NCI-H2107 treated with DMSO at 0.1 percent for 48 hours (cell line): Measurements from ENCODE around the gene NADSYN1.

Experiments
- DNase-seq: peaks from one replicate; lab custom pipeline; 2025; ENCODE audit not compliant: unreplicated experiment; lab: John Stamatoyannopoulos, UW

NADSYN1 gene

DNA sequence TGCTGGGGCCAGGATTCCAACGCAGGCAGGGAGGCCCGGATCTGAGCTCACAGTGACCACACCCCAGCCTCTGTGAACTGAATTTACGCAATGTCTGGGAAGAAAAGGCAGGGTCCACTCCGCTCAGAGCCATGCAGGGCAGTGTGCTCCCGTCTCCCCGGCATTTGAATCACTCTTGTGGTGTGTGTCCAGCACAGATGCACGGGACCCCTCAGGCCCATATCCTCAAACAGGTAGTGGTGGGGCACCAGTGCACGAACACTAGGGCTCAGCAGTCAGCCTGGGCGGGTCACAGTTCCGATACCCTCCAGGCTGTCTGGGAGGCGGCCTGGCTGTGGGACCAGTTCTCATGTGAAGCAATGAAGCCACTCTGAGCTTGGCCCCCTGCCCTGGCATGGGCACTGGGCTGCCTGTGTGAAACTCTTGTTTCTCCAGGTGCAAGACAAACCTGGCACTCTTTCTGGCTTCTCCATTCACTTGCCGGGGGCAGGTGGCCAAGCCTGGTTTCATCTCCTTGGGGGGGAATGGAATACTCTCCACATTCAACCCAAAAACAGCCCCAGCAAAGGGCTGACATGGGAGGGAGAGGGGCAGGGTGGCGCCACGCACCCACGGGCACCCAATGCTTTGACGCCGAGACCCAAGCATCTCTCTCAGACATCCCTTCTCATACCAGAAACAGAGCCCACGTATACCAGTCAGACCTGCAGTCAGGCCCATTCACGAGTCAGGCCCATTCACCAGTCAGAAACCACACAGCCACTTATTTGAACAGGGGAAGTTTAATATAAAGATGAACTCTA is 19.2 kb upstream of the NADSYN1 start:
- DNase-seq = no peak

DNA sequence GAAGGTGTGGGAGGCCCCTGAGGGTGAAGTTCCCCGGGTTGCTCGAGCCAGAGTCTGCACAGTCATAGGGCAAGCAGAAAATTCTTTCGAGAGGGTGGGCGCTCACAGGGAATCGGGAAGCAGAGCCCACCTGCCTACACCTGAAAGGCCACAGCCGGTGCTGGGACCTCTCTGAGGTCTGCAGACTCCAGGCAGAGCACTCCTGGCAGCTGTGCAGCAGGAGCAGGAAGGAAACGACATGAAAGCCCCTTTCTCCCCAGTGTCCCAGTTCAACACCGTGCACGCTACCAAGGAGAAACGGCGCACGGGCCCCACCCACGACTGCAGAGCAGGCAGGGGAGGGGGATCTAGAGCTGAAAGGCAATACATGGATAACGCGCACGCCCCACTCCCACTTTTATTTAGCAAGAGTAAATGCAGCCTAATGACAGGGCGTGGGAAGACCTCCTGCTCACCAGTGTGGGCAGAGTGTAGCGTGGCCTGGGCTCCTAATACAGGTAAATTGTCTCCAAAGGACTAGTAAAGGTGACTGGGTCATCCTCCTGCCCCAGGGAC is 18.4 kb upstream of the NADSYN1 start:
- no peak for DNase-seq

DNA sequence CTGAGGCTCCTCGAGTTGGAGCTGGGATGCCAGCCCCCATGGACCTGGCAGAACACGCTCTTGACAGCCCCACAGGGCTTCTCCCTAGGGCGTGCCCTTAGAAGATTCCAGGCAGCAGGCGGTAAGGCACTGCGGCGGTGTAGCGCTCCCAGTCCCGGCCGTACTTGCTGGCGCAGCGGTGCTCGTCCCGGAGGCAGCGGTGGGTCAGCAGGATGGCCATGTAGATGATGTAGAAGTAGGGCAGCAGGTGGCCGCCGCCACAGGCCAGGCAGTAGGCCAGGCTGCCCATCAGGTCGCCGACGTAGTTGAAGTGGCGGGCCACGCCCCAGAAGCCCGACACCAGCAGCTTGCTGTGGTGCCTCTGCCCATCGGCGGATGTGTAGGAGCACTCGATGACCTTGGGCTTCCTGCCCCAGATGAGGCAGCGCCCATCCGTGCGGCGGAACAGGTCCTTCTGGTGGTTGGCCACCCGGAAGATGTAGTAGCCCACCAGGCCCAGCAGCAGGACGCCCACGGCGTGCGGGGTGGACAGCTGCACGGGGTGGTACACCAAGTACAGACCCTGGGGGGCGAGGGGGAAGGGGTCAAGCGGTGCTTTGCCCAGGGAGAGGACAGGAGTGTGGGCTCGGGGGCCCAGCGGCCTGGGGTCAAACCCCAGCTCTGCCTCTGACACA is 17.6 kb upstream of the NADSYN1 start:
- DNase-seq = no peak

DNA sequence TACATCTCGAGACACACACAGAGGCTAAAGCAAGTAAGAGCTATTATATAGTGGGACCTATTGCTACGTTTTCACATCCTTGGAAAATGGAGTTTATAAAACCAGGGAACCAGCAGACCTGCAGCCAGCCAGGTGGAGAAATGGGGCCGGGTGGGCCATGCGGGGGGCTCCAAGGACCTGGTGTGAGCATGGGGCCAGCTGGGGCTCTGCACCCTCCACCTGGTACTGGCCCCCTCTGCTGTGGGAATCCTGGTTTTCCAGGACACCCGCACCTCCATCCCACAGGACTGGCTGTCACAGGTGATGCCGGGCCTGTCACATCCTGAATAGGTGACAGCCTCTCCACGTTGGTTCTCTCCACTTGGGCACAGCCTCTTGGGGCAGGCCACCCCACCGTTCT is 16.1 kb upstream of the NADSYN1 start:
- no peak for DNase-seq

DNA sequence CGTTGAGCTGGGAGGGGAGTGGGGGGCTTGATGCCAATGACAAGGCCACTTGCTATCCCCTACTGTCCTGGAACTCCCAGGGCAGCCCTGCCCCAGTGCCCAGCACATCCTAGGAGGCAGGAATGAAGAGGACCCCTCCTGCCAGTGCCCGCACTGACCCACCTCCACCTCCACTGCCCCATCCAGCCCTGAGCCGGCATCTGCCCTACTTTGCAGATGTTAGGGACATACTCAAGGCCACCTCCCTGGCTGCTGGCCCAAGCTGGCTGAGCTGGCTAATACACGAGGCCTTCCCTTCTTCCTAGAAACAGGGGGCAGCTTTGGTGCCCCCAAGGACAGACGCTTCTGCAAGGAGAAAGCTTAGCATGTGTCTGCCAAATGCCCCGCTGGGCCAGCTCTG is 15.6 kb upstream of the NADSYN1 start:
- no peak for DNase-seq

DNA sequence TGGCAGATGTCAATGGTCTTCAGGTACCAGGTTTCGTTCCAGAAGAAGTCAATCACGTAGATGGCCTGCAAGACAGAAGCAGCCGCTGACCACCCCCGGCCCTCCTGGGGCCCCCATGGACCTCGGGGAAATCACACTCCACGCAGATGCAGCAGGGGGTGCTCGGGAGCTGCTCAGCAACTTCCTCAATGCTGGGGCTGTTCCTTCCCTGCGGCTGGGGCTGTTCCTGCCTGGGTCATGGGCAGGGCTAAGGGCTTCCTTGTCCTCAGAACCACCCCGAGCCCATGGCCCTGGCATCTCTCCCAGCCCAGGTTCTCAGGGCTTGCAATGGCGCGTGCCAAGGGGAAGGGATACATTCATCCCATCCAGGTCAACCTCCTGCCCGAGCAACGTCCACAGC is 15.1 kb upstream of the NADSYN1 start:
- no peak for DNase-seq

DNA sequence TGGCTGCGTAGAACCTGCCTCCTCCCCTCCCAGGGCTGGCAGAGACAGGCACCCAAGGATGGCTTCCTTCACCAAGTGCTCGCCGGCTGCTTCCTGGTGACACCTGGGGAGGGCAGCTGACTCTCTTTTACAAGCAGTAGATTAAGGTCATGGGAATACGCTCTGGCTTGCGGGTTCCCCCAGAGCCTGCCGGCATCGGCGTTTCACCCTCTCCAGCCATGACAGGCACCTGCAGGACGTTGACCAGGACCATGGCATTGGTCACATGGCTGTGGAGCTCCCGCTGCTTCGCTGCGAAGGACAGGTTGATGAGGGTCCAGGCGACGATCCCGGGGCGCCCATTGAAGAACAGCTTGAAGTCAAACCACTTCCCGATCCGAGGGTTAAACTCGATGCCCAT is 14.4 kb upstream of the NADSYN1 start:
- DNase-seq = no peak

DNA sequence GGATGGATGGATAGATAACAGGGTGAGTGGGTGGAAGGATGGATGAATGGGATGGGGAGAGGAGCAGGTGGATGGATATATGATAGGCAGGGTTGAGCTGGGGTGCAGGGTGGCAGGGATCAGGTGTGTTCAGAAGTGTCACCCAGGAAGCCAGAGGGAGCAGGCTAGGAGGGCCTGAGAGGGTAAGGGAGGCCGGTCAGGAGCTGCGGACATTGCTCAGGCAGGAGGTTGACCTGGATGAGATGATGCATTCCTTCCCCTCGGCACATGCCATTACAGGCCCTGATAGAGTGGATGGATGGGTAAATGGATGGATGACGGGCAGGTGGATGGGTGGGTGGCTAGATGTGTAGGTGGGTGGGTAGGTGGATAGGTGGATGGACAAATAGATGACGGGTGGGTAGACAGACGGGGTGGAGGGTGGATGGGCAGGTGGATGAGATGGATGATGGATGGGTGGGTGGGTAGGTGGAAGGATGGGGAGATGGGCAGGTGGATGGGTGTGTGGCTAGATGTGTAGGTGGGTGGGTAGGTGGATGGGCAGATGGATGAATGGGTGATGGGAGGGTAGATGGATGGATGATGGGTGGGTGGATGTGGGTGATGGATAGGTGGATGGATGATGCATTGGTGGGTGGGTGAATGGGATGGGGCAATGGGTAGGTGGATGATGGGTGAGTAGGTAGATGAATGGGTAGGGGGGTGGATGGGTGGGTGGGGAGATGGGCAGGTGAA is 12.8 kb upstream of the NADSYN1 start:
- DNase-seq = no peak

DNA sequence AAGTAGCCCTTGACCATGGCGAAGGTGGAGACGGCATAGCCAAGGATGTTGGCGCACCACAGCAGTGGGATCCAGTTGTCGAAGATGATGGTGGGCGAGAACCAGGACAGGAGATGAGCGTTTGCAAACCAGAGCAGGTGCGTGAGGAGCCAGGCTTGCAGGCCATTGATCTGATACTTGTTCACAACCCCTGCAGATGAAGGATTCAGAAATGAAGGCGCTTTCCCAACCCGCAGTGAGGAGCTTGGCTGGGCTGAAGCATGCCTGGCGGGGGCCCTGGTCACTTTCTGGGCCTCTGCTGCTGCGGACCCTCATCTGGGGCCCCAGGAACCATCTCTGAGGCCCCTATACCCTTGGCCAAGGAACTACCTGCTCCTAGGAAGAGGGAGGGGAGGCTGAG is 11.8 kb upstream of the NADSYN1 start:
- no peak for DNase-seq

DNA sequence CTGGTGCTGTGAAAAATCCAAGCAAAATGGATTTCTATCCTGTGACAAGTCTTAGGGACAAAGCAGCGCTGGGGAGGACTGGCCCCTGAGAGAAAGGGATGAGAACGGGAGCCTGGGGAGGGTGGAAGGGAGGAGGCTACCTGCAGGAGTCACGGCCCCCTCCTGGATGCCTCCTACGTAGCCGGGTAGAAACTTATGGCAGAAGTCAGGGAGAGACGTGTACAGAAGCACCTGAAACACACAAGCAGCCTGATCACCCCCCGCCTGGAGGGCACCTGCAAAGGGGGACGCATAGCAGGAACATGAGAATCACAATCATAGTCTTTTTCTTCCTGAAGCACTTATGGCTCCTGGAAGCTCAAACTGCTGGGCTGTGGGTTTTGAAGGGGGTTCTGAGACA is 10.9 kb upstream of the NADSYN1 start:
- DNase-seq = no peak

DNA sequence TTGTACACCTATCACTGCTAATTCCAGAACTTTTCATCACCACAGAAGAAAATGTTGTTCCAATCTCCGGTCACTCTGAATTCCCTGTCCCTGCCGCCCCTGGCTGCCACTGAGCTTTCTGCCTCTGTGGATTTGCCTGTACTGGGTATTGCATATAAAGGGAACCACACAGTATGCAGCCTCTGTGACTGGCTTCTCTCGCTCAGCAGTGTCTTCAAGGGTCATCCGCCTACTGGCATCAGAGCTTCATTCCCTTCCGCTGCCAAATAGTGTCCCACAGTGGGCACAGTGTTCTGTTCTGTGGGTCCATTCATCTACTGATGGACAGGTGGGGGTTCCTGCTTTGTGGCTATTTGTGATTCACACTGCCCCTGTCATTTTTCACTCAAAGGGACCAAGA is 10.1 kb upstream of the NADSYN1 start:
- no peak for DNase-seq

DNA sequence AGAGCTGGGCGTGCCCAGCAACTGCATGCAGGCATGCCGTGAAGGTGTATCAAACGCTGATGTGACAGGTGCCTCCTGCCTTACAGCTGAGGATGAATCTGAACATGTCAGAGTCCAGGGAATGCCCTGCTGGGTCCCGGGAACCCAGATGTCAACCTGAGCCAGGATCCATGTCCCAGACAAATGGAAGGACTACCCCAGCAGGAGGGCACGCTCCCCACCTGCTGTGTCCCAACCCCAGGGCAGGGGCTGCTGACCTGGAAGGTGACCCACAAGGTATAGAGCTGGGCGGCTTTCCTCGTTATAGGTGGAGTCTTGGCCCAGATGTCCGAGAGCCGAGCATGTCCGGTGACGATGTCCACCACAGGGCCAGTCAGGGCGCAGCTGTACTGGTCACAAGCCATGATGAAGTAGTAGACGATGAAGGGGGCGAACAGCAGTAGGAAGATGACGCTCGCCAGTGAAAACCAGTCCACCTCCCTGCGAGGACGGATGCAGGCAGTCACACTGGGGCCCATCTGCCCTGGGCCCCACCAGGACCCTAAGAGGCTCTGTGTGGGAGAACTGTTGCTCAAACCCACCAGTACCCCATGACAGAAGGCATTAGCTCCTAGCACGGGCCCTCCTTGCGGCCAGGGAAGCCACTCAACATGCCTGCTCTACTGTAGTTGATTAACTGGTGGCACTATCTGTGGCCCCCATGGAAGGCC is 9.1 kb upstream of the NADSYN1 start:
- DNase-seq = no peak

DNA sequence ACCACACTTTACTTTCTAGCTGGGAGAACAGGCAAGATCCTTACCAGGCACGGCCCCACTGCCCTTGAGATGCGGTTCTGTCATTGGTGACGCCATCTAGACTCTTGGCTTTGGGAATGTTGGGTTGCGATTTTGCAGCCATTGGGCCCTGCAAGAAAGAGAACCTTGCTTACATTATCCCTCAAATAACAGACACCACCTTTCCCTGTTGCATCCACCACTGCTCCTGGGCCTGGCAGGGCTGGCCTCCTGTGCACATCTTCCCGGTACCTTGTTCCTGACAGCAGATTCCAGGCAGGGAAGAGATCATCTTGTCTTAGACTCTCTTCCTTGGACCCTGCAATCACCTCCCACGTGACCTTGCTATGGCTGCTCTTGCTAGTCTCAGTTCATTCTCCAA is 8.2 kb upstream of the NADSYN1 start:
- DNase-seq = no peak

DNA sequence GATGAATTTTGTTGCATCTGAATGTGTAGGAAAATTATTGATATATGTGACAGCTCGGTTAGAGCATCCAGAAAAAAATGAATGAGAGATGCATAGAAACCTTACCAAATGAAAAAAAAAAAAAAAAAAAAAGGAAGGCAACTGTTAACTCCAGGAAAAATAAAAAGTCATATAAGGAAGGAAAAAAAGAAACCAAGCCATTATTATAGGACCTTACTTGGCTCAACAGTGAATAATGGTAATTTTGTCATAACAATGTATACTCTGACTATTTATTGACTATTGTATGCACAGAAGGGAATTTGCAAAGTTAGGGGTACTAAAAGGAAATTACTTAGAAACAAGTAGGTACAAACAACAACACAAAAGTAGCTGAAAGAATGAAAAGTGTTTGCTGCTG is 6.9 kb upstream of the NADSYN1 start:
- DNase-seq = no peak

DNA sequence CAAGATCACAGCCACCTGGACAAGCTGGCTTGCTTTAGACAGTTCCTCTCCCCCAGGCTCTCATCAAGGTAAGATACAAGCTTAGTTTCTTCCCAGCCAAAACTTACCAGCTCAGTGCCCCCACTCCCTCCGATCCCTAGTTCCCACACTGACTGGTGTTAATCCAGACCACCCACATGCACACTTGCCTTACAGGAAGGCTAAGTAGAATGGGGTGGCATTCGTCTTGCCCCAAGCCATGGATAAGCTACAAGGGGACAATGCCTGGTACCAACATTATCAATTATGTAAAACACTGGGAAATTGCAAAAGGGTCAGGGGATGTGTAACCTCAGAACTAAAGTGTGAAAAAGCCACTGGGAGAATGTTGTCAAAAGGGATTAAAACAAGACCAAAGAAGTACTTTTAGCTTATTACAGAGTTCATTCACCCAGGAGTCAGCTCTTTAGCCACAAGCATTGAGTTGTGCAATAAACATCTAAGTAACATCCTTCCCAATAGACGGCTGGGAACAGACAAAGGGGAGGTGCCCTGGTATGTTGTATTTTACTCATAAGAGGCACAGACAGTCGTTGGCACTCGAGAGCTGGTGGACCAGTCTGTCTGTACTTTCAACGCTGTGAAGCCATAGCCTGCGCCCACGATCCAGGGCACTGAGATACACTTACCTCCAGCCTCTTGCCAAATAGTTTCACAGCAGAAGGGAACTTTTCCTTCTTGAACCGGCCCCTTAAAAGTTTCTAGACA is 5.9 kb upstream of the NADSYN1 start:
- DNase-seq = no peak

DNA sequence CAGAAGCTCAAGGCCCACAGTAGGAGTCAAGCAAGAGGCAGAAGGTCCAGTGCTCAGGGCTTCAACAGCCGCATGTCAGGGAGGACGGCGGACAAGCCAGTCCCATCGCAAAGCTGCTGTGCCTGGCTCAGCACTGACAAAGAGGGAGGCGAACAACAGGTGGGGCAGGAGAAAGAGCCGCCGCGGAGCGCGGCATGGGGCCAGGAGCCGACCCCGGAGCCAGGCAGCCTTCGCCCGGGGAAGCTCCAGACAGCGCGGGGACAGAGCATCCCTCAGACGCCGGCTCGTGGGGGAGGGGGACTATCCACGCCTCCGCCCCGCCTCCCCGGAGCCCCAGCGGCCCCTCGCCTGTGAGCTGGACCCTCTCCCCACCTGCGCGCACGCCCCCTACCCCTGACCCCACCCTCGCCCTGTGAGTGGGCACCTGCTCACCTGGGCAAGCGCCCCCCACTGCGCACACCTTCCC is 5.2 kb upstream of the NADSYN1 start:
- no peak for DNase-seq

DNA sequence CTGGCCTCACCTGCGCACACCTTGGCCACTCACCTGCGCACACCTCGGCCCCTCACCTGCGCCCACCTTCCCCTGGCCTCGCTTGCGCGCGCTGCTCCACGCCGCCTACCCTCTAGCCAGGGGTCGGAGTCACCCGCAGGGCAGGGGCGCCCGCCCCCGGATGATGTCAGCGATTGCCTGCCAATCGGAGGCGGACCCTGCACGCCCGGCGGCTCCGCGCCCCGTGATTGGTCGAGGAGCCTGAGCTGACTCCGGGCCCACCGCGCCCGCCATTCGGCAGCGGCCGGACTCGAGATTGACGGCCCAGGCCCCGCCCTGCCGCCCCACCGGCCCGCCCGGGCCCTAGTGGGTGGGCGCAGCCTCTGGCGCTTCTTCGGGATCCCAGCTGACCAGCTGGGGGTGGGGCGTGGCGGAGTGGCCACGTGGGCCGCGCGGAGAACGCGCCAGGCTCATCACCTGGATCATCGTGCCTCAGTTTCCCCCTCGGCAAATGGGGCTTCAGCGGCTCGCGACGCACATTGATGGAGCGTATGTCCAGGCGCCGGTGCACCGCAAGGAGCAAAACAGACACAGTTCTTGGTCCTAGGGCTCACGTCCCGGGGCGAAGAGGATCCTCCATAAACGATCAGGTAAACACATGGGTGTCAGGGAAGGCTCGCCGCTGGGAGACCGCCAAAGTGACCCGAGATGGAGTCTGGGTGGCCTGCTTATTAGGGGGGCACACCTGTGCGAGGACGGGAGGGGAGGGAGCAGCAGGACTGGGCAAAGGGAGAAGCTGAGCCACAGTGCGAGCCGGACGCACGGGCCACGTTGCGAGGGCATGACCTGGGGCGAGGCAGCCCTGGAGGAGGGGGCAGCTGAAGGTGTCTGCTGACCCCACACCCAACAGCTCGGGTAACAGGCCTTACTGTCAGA is 4.5 kb upstream of the NADSYN1 start, which contains the start of gene DHCR7:
Gene DHCR7 (minus strand): TSS at position 137 of the 915 bp plus-strand sequence. CDS start 3,441 bp downstream, outside the sequence.
- DNase-seq = peak; percentile 52

DNA sequence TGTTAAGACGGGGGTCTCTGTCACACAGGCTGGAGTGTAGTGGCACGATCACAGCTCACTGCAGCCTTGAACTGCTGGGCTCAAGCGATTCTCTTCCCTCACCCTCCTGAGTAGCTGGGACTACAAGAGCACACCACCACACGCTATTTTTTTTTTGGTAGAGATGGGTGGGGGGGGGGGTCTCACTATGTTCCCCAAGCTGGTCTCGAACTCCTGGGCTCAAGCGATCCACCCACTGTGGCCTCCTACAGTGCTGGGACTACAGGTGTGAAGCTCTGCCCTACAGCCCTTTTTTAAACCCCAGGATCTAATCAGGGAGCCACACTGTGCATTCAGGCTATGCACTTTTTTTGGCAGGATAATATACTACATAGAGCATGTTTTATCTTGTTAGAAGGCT is 3.4 kb upstream of the NADSYN1 start:
- no peak for DNase-seq

DNA sequence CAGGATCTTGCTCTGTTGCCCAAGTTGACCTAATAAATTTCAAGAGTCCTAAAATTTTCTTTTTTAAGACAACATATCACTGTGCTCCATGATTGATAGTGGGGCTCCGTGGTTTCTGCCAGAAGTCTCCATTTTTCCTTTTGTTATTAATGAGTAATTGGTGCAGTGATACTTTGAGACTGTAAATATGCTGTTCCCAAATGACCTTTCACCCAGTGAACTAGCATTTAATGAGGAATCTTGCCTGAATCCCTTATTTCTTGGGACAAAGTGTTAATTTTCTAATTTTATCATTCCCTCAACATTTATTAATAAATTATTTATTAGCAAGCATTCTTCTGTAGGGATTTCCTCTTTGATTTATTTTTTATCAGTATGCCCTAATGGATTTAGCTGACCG is 2.5 kb upstream of the NADSYN1 start:
- no peak for DNase-seq
